ENCODE measurements around the gene TBC1D22B. TPM values are rescaled to one million over a fixed set of nuclear protein-coding genes. Genes with fewer than 3 reads are reported as not detected.

The TBC1D22B gene
- total and polyA plus RNA-seq, 9 of the 15 experiments (the other 6 are each of a cell fraction or from before 2014, with no cell fraction given), result 4.8 to 24.2 (median 13.5) TPM

DNA sequence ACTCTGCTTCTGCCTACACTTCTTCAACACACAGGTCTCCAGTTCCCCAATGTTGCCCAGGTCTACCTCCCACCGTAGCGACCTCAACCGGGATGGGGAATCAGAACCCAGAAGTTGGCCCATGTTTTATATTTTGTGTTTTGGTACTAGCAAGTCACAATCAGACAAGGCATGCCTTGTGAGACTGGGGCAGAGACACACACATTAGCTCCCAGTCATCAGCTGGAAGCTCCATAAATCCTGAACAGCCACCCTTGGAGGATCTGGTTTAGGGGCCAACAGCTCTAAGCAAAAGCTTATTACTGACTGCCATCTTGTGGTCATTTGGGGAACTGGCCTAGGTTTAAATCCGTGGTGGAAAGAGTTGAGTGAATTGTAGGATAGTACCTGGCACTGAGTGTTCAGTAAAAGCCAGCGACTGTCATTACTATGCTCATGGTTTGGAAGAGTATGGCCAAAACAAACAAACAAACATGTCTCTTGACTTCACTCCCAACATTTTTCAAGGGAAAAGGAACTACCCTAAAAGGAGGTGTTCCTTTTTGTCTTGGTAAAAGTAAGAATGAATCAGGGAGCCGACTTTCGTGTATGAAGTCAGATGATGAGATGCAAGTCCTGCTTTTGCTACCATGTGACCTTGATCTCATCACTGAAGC, 47.1 kb upstream of the TBC1D22B start (continued):
- TF ChIP-seq, protein P1, sequence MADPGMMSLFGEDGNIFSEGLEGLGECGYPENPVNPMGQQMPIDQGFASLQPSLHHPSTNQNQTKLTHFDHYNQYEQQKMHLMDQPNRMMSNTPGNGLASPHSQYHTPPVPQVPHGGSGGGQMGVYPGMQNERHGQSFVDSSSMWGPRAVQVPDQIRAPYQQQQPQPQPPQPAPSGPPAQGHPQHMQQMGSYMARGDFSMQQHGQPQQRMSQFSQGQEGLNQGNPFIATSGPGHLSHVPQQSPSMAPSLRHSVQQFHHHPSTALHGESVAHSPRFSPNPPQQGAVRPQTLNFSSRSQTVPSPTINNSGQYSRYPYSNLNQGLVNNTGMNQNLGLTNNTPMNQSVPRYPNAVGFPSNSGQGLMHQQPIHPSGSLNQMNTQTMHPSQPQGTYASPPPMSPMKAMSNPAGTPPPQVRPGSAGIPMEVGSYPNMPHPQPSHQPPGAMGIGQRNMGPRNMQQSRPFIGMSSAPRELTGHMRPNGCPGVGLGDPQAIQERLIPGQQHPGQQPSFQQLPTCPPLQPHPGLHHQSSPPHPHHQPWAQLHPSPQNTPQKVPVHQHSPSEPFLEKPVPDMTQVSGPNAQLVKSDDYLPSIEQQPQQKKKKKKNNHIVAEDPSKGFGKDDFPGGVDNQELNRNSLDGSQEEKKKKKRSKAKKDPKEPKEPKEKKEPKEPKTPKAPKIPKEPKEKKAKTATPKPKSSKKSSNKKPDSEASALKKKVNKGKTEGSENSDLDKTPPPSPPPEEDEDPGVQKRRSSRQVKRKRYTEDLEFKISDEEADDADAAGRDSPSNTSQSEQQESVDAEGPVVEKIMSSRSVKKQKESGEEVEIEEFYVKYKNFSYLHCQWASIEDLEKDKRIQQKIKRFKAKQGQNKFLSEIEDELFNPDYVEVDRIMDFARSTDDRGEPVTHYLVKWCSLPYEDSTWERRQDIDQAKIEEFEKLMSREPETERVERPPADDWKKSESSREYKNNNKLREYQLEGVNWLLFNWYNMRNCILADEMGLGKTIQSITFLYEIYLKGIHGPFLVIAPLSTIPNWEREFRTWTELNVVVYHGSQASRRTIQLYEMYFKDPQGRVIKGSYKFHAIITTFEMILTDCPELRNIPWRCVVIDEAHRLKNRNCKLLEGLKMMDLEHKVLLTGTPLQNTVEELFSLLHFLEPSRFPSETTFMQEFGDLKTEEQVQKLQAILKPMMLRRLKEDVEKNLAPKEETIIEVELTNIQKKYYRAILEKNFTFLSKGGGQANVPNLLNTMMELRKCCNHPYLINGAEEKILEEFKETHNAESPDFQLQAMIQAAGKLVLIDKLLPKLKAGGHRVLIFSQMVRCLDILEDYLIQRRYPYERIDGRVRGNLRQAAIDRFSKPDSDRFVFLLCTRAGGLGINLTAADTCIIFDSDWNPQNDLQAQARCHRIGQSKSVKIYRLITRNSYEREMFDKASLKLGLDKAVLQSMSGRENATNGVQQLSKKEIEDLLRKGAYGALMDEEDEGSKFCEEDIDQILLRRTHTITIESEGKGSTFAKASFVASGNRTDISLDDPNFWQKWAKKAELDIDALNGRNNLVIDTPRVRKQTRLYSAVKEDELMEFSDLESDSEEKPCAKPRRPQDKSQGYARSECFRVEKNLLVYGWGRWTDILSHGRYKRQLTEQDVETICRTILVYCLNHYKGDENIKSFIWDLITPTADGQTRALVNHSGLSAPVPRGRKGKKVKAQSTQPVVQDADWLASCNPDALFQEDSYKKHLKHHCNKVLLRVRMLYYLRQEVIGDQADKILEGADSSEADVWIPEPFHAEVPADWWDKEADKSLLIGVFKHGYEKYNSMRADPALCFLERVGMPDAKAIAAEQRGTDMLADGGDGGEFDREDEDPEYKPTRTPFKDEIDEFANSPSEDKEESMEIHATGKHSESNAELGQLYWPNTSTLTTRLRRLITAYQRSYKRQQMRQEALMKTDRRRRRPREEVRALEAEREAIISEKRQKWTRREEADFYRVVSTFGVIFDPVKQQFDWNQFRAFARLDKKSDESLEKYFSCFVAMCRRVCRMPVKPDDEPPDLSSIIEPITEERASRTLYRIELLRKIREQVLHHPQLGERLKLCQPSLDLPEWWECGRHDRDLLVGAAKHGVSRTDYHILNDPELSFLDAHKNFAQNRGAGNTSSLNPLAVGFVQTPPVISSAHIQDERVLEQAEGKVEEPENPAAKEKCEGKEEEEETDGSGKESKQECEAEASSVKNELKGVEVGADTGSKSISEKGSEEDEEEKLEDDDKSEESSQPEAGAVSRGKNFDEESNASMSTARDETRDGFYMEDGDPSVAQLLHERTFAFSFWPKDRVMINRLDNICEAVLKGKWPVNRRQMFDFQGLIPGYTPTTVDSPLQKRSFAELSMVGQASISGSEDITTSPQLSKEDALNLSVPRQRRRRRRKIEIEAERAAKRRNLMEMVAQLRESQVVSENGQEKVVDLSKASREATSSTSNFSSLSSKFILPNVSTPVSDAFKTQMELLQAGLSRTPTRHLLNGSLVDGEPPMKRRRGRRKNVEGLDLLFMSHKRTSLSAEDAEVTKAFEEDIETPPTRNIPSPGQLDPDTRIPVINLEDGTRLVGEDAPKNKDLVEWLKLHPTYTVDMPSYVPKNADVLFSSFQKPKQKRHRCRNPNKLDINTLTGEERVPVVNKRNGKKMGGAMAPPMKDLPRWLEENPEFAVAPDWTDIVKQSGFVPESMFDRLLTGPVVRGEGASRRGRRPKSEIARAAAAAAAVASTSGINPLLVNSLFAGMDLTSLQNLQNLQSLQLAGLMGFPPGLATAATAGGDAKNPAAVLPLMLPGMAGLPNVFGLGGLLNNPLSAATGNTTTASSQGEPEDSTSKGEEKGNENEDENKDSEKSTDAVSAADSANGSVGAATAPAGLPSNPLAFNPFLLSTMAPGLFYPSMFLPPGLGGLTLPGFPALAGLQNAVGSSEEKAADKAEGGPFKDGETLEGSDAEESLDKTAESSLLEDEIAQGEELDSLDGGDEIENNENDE (IDR thresholded peaks at IDR 0.05; ENCODE audit: low read depth, low read length), result no peak
- TF ChIP-seq, protein P2, sequence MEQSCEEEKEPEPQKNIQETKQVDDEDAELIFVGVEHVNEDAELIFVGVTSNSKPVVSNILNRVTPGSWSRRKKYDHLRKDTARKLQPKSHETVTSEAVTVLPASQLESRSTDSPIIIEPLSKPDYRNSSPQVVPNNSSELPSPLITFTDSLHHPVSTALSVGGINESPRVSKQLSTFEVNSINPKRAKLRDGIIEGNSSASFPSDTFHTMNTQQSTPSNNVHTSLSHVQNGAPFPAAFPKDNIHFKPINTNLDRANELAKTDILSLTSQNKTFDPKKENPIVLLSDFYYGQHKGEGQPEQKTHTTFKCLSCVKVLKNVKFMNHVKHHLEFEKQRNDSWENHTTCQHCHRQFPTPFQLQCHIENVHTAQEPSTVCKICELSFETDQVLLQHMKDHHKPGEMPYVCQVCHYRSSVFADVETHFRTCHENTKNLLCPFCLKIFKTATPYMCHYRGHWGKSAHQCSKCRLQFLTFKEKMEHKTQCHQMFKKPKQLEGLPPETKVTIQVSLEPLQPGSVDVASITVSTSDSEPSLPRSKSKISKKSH (CRISPR knock-in tag; IDR thresholded peaks at IDR 0.05), result no peak
- TF ChIP-seq ELF4 (CRISPR knock-in tag; IDR thresholded peaks at IDR 0.05) (peak; percentile 50; the same call in 1 of the 2 replicates), TAF7 (tag; IDR thresholded peaks at IDR 0.05) (no peak), RBM39 (optimal IDR thresholded peaks at IDR 0.05; ENCODE audit: low read depth, low read length) (no peak), HIVEP1 (CRISPR knock-in tag; IDR thresholded peaks at IDR 0.05) (0 out of 2 replicates have a peak, but pooled peaks have one; percentile 34), HMG20B (CRISPR knock-in tag; IDR thresholded peaks at IDR 0.05) (no peak), ARNT (IDR thresholded peaks at IDR 0.05) (peak; percentile 72 to 78; a peak in 3 of 4 replicates), CBX3 (IDR thresholded peaks at IDR 0.05; ENCODE audit: borderline replicate concordance in 1 of 2, low read length in 2 of 2) (peak in 1 of 2 experiments; percentile 55; a peak in 1 of 3 replicates), SAP30 (IDR thresholded peaks at IDR 0.05; ENCODE audit: borderline replicate concordance, insufficient read depth, low read depth, low read length, poor library complexity, severe bottlenecking) (no peak), RUNX1 (IDR thresholded peaks at IDR 0.05; ENCODE audit: low read depth) (no peak)
- TF ChIP-seq, protein P3, sequence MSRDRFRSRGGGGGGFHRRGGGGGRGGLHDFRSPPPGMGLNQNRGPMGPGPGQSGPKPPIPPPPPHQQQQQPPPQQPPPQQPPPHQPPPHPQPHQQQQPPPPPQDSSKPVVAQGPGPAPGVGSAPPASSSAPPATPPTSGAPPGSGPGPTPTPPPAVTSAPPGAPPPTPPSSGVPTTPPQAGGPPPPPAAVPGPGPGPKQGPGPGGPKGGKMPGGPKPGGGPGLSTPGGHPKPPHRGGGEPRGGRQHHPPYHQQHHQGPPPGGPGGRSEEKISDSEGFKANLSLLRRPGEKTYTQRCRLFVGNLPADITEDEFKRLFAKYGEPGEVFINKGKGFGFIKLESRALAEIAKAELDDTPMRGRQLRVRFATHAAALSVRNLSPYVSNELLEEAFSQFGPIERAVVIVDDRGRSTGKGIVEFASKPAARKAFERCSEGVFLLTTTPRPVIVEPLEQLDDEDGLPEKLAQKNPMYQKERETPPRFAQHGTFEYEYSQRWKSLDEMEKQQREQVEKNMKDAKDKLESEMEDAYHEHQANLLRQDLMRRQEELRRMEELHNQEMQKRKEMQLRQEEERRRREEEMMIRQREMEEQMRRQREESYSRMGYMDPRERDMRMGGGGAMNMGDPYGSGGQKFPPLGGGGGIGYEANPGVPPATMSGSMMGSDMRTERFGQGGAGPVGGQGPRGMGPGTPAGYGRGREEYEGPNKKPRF (IDR thresholded peaks at IDR 0.05; ENCODE audit: low read depth, low read length), result no peak
